Activated T-helper 1 cell treated with anti-CD3 and anti-CD28 coated beads, Interleukin-12 subunit alpha, Interleukin-12 subunit beta, Interleukin-2, Interleukin-4 antibody, amounts not matched to agents 30 ng/mL and 10 ng/mL and 1 ng/mL, durations not matched to agents 14 hours and 24 hours and 36 hours (primary cell): ENCODE data around the gene ITPR1. TPM values are rescaled to one million over a fixed set of nuclear protein-coding genes. Genes with fewer than 3 reads are reported as not detected.
A peak's percentile ranks its signal among the peaks of the same experiment; 100 is the strongest.

Experiments used
- DNase-seq: peaks from one replicate; pipeline ENCODE4 v3.0.0; 2021; ENCODE audit warnings: low spot score
- H3K27ac Mint-ChIP-seq: one replicate; pipeline ENCODE4 v1.8.0; 2021; ENCODE audit warnings: mild to moderate bottlenecking, mixed read lengths
- H3K27me3 Mint-ChIP-seq: one replicate; pipeline ENCODE4 v1.8.0; 2022; ENCODE audit warnings: mild to moderate bottlenecking, moderate library complexity, mixed read lengths; ENCODE audit not compliant: insufficient read depth
- H3K36me3 Mint-ChIP-seq: one replicate; pipeline ENCODE4 v1.8.0; 2021; ENCODE audit warnings: low read depth, mixed read lengths
- H3K4me1 Mint-ChIP-seq: one replicate; pipeline ENCODE4 v1.8.0; 2021; ENCODE audit warnings: low read depth, mixed read lengths
- H3K4me3 Mint-ChIP-seq: one replicate; pipeline ENCODE4 v1.8.0; 2021; ENCODE audit warnings: mild to moderate bottlenecking, moderate library complexity, mixed read lengths
- H3K9me3 Mint-ChIP-seq: one replicate; pipeline ENCODE4 v1.8.0; 2021; ENCODE audit warnings: mixed read lengths
- intact Hi-C: fragments of 100-400 bp; cut with micrococcal nuclease; formaldehyde crosslinking; loops from one replicate; pipeline ENCODE4 v1.15.1; 2024
- total RNA-seq: library from RNA; stranded (reverse); gene quantifications from 2 replicates; pipeline ENCODE4 v1.2.3, GENCODE V29; 2022

ITPR1 gene
- total RNA-seq, 1 donor from 2014 or later, result 108 TPM

- H3K4me3 Mint-ChIP-seq, result no peak overlapping the region
- no peaks in the 10 kb centered on the region for H3K27me3 Mint-ChIP-seq
- DNase-seq, result no peak
Measured at GRCh38 chr3:4505688-4506558, 12.8 kb downstream of the ITPR1 start.

GRCh38 chr3:4506559-4507023 lies 13.4 kb downstream of the ITPR1 start:
- peak overlapping the region; percentile 9 for H3K27ac Mint-ChIP-seq
- H3K27me3 Mint-ChIP-seq, result no peaks in the 10 kb centered on the region
- H3K4me3 Mint-ChIP-seq, result no peak overlapping the region
- intact Hi-C loops, result no loop called here
- no peak for DNase-seq
- H3K4me1 Mint-ChIP-seq, result peaks cover 41% of the 10 kb centered on the region
- no peaks in the 10 kb centered on the region for H3K9me3 Mint-ChIP-seq
- peaks cover 26% of the 10 kb centered on the region for H3K36me3 Mint-ChIP-seq

More at GRCh38 chr3:4505688-4506558, 12.8 kb downstream of the ITPR1 start:
- intact Hi-C loops, result no loop called here
- peaks cover 41% of the 10 kb centered on the region for H3K4me1 Mint-ChIP-seq
- H3K36me3 Mint-ChIP-seq, result peaks cover 29% of the 10 kb centered on the region
- H3K9me3 Mint-ChIP-seq, result no peaks in the 10 kb centered on the region
- peak overlapping the region; percentile 9 for H3K27ac Mint-ChIP-seq

- intact Hi-C loops, result no loop called here
- H3K27ac Mint-ChIP-seq, result no peak overlapping the region
- DNase-seq, result no peak
- peaks cover 22% of the 10 kb centered on the region for H3K36me3 Mint-ChIP-seq
- H3K4me3 Mint-ChIP-seq, result no peak overlapping the region
- H3K4me1 Mint-ChIP-seq, result peaks cover 41% of the 10 kb centered on the region
- no peaks in the 10 kb centered on the region for H3K9me3 Mint-ChIP-seq
- H3K27me3 Mint-ChIP-seq, result no peaks in the 10 kb centered on the region
Measured at GRCh38 chr3:4507024-4507596, 14.0 kb downstream of the ITPR1 start.

GRCh38 chr3:4508048-4508981 lies 15.2 kb downstream of the ITPR1 start:
- intact Hi-C loops, result no loop called here
- no peaks in the 10 kb centered on the region for H3K27me3 Mint-ChIP-seq
- no peak for DNase-seq
- H3K4me3 Mint-ChIP-seq, result no peak overlapping the region
- H3K9me3 Mint-ChIP-seq, result no peaks in the 10 kb centered on the region
- peaks cover 38% of the 10 kb centered on the region for H3K4me1 Mint-ChIP-seq
- H3K27ac Mint-ChIP-seq, result no peak overlapping the region
- peaks cover 23% of the 10 kb centered on the region for H3K36me3 Mint-ChIP-seq

- H3K9me3 Mint-ChIP-seq, result no peaks in the 10 kb centered on the region
- intact Hi-C loops, result no loop called here
- H3K4me1 Mint-ChIP-seq, result peaks cover 30% of the 10 kb centered on the region
- DNase-seq, result no peak
- peaks cover 26% of the 10 kb centered on the region for H3K36me3 Mint-ChIP-seq
- no peak overlapping the region for H3K4me3 Mint-ChIP-seq
- H3K27ac Mint-ChIP-seq, result no peak overlapping the region
- H3K27me3 Mint-ChIP-seq, result no peaks in the 10 kb centered on the region
Measured at GRCh38 chr3:4509043-4509442, 15.9 kb downstream of the ITPR1 start.

GRCh38 chr3:4509983-4510755 lies 17.0 kb downstream of the ITPR1 start:
- intact Hi-C loops, result no loop called here
- H3K4me3 Mint-ChIP-seq, result no peak overlapping the region
- no peak overlapping the region for H3K27ac Mint-ChIP-seq
- no peaks in the 10 kb centered on the region for H3K27me3 Mint-ChIP-seq
- H3K9me3 Mint-ChIP-seq, result no peaks in the 10 kb centered on the region
- no peak for DNase-seq
- peaks cover 26% of the 10 kb centered on the region for H3K4me1 Mint-ChIP-seq
- peaks cover 28% of the 10 kb centered on the region for H3K36me3 Mint-ChIP-seq

GRCh38 chr3:4511491-4512262 lies 18.5 kb downstream of the ITPR1 start:
- Mint-ChIP-seq H3K36me3 (peaks cover 31% of the 10 kb centered on the region), H3K27me3 (no peaks in the 10 kb centered on the region), H3K4me3 (no peak overlapping the region), H3K27ac (no peak overlapping the region), H3K4me1 (peaks cover 11% of the 10 kb centered on the region), H3K9me3 (no peaks in the 10 kb centered on the region)
- DNase-seq, result no peak
- intact Hi-C loops, result no loop called here

- peaks cover 38% of the 10 kb centered on the region for H3K36me3 Mint-ChIP-seq
- no peak overlapping the region for H3K4me3 Mint-ChIP-seq
- no peak overlapping the region for H3K27ac Mint-ChIP-seq
- intact Hi-C loops, result no loop called here
- no peak for DNase-seq
- H3K9me3 Mint-ChIP-seq, result no peaks in the 10 kb centered on the region
- H3K27me3 Mint-ChIP-seq, result no peaks in the 10 kb centered on the region
- H3K4me1 Mint-ChIP-seq, result peaks cover 12% of the 10 kb centered on the region
Measured at GRCh38 chr3:4512895-4513616, 19.9 kb downstream of the ITPR1 start.

GRCh38 chr3:4514321-4514720 lies 21.2 kb downstream of the ITPR1 start:
- Mint-ChIP-seq H3K4me1 (peaks cover 22% of the 10 kb centered on the region), H3K27ac (no peak overlapping the region), H3K9me3 (no peaks in the 10 kb centered on the region), H3K36me3 (peaks cover 43% of the 10 kb centered on the region), H3K27me3 (no peaks in the 10 kb centered on the region), H3K4me3 (no peak overlapping the region)
- intact Hi-C loops, result no loop called here
- DNase-seq, result no peak

GRCh38 chr3:4514916-4515315 lies 21.8 kb downstream of the ITPR1 start:
- H3K27me3 Mint-ChIP-seq, result no peaks in the 10 kb centered on the region
- peaks cover 27% of the 10 kb centered on the region for H3K4me1 Mint-ChIP-seq
- no peaks in the 10 kb centered on the region for H3K9me3 Mint-ChIP-seq
- DNase-seq, result no peak
- intact Hi-C loops, result no loop called here
- no peak overlapping the region for H3K4me3 Mint-ChIP-seq
- H3K36me3 Mint-ChIP-seq, result peaks cover 44% of the 10 kb centered on the region
- H3K27ac Mint-ChIP-seq, result no peak overlapping the region

GRCh38 chr3:4515916-4516579 lies 22.9 kb downstream of the ITPR1 start:
- no peak for DNase-seq
- Mint-ChIP-seq H3K27ac (no peak overlapping the region), H3K4me3 (no peak overlapping the region), H3K27me3 (no peaks in the 10 kb centered on the region), H3K4me1 (peaks cover 32% of the 10 kb centered on the region), H3K9me3 (no peaks in the 10 kb centered on the region), H3K36me3 (peaks cover 38% of the 10 kb centered on the region)
- intact Hi-C loops, result no loop called here
